MCF 10A (cell line): ENCODE results near the gene RAD50. TPM values are rescaled to one million over a fixed set of nuclear protein-coding genes. Genes with fewer than 3 reads are reported as not detected.

Experiments
- BruUV-seq: library from RNA; stranded (reverse); fragments of 400-500 nt; replicated peaks from 2 replicates; lab custom pipeline; 2021; lab: Mats Ljungman, UMichigan
- CTCF ChIA-PET: fragments of 300-600 bp; sonication (Branson Sonifier 250); formaldehyde crosslinking; extraction: SDS; loops from one replicate; lab custom pipeline; 2021; ENCODE audit warnings: antibody characterized with exemption, inconsistent platforms; lab: Yijun Ruan, JAX
- POLR2A ChIA-PET: fragments of 300-600, 350-650 bp; sonication (Branson Sonifier 250); formaldehyde crosslinking; extraction: SDS; loops from one replicate; lab custom pipeline; 2020; ENCODE audit warnings: antibody characterized with exemption, inconsistent platforms; lab: Yijun Ruan, JAX
- DNase-seq: peaks from one replicate; pipeline ENCODE4 v3.0.0-alpha.2; 2018; ENCODE audit not compliant: unreplicated experiment
- H3K27ac Mint-ChIP-seq: one replicate; pipeline ENCODE4 v1.8.0; 2022; ENCODE audit warnings: mild to moderate bottlenecking, low read depth, mixed read lengths; ENCODE audit not compliant: unreplicated experiment
- H3K27me3 Mint-ChIP-seq: one replicate; pipeline ENCODE4 v1.8.0; 2022; ENCODE audit warnings: mixed read lengths; ENCODE audit not compliant: insufficient read depth, unreplicated experiment
- H3K36me3 Mint-ChIP-seq: one replicate; pipeline ENCODE4 v1.8.0; 2022; ENCODE audit warnings: mild to moderate bottlenecking, moderate library complexity, mixed read lengths; ENCODE audit not compliant: insufficient read depth, unreplicated experiment
- H3K4me1 Mint-ChIP-seq: one replicate; pipeline ENCODE4 v1.8.0; 2022; ENCODE audit warnings: mixed read lengths; ENCODE audit not compliant: insufficient read depth, unreplicated experiment
- H3K4me3 Mint-ChIP-seq: one replicate; pipeline ENCODE4 v1.8.0; 2022; ENCODE audit warnings: mild to moderate bottlenecking, moderate library complexity, mixed read lengths; ENCODE audit not compliant: unreplicated experiment
- H3K9me3 Mint-ChIP-seq: one replicate; pipeline ENCODE4 v1.8.0; 2022; ENCODE audit warnings: mixed read lengths; ENCODE audit not compliant: unreplicated experiment
- CTCF ChIP-seq: fragments of 200-600 bp; IDR thresholded peaks from one replicate; pipeline ENCODE4 v1.8.0; 2022; ENCODE audit warnings: antibody characterized with exemption, mild to moderate bottlenecking; ENCODE audit not compliant: unreplicated experiment
- intact Hi-C: fragments of 100-400 bp; cut with micrococcal nuclease; formaldehyde crosslinking; loops from 2 replicates; pipeline ENCODE4 v1.14.1; 2022
- total RNA-seq: library from RNA; stranded (reverse); gene quantifications from 2 replicates; pipeline ENCODE4 v1.2.3, GENCODE V29; 2022

The RAD50 gene
- total RNA-seq, 1 experiment from 2014 or later: 145 TPM

DNA sequence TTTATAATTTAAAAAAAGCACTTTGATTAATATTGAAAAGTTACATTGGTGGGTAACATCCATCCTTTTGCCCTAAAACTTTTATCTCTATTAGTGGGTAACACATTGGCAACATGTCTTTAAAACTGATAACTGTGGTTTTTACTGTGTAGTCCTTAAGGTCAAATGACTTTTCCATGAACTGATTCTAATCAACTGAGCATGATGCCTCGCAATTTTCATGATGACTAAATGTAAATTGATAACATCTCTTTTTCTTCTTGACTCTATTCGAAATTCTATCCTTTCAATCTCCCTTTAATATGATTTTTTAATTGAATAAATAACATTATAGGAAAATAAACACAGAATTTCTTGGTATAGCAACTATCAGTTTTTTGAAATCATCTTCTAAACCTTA is 7.2 kb upstream of the RAD50 start:
- H3K4me1 Mint-ChIP-seq: no peaks in the 10 kb centered on the region
- H3K4me3 Mint-ChIP-seq: no peak overlapping the region
- BruUV-seq: no TSS peak
- no peak overlapping the region for H3K27ac Mint-ChIP-seq
- intact Hi-C loops: no loop called here
- no peaks in the 10 kb centered on the region for H3K9me3 Mint-ChIP-seq
- no peak for DNase-seq
- peaks cover 23% of the 10 kb centered on the region for H3K27me3 Mint-ChIP-seq
- ChIA-PET POLR2A (interaction anchor here (1.2 kb wide), 1 partner anchor 8 kb away, joined by 3 read pairs; no protein-coding TSS in a partner anchor), CTCF (interaction anchor here (0.6 to 2.1 kb wide), 3 partner anchors 22 to 46 kb away, joined by 3 to 17 read pairs (median 4); no protein-coding TSS in a partner anchor)
- TF ChIP-seq CTCF: no peak
- H3K36me3 Mint-ChIP-seq: no peaks in the 10 kb centered on the region

- Mint-ChIP-seq H3K9me3 (no peaks in the 10 kb centered on the region), H3K27me3 (no peaks in the 10 kb centered on the region), H3K36me3 (peaks cover 18% of the 10 kb centered on the region), H3K27ac (peak overlapping the region; percentile 99), H3K4me1 (peaks cover 16% of the 10 kb centered on the region), H3K4me3 (peak overlapping the region; percentile 97)
- BruUV-seq: TSS peak; percentile 96
- intact Hi-C loops: no loop called here
- no peak for DNase-seq
- TF ChIP-seq CTCF: no peak
- CTCF ChIA-PET: interaction anchor here (0.6 to 0.7 kb wide), 3 partner anchors 9 to 1141 kb away, joined by 3 read pairs; no protein-coding TSS in a partner anchor
- POLR2A ChIA-PET: interaction anchor here (0.7 to 2.6 kb wide), 32 partner anchors 7 to 1644 kb away, joined by 3 to 17 read pairs (median 4); partner anchors contain the start of genes GDF9, HSPA4, KIF3A and SHROOM1
Measured at GRCh38 chr5:132556153-132556762, 519 bp upstream of the RAD50 start.

GRCh38 chr5:132557478-132558172 is 848 bp downstream of the RAD50 start:
- peaks cover 16% of the 10 kb centered on the region for H3K4me1 Mint-ChIP-seq
- peak overlapping the region; percentile 97 for H3K4me3 Mint-ChIP-seq
- ChIA-PET POLR2A (interaction anchor here (0.5 to 2.6 kb wide), 25 partner anchors 8 to 494 kb away, joined by 3 to 17 read pairs (median 4); partner anchors contain the start of genes GDF9, HSPA4, SHROOM1 and SLC22A4), CTCF (interaction anchor here (0.5 to 1.6 kb wide), 5 partner anchors 30 to 580 kb away, joined by 3 to 6 read pairs (median 4); no protein-coding TSS in a partner anchor)
- no peak for TF ChIP-seq CTCF
- DNase-seq: peak; percentile 62
- H3K9me3 Mint-ChIP-seq: no peaks in the 10 kb centered on the region
- no TSS peak for BruUV-seq
- intact Hi-C loops: no loop called here
- H3K27ac Mint-ChIP-seq: peak overlapping the region; percentile 99
- no peaks in the 10 kb centered on the region for H3K27me3 Mint-ChIP-seq
- H3K36me3 Mint-ChIP-seq: peaks cover 18% of the 10 kb centered on the region
